CD14-positive monocyte (primary cell): Measurements from ENCODE around the gene JAK2. TPM values are rescaled to one million over a fixed set of nuclear protein-coding genes. Genes with fewer than 3 reads are reported as not detected.

Source experiments
- DNase-seq, 3 donors: peaks; one replicate each; pipeline ENCODE4 v3.0.0-alpha.2; 2011 to 2022
- H2AFZ ChIP-seq: 2 replicates; pipeline ENCODE4 v1.6.0; 2012; ENCODE audit warnings: mild to moderate bottlenecking, low read depth, low read length, inconsistent platforms; ENCODE audit not compliant: insufficient read depth, poor library complexity, severe bottlenecking
- H3K27ac ChIP-seq, 2 donors: 1 replicate in 1 of 2; 2 replicates in 1 of 2; pipeline ENCODE4 v1.5.1; 2012 to 2013; ENCODE audit warnings: low read length in 2 of 2, control low read depth in 1 of 2, inconsistent platforms in 1 of 2, low read depth in 1 of 2, mild to moderate bottlenecking in 1 of 2
- H3K27me3 ChIP-seq, 2 donors: one replicate each; pipeline versions ENCODE4 v1.6.0 to v1.6.1; 2011 to 2013; ENCODE audit warnings: low read length in 2 of 2; ENCODE audit not compliant: control insufficient read depth in 2 of 2, insufficient read depth in 2 of 2
- H3K36me3 ChIP-seq, 2 donors: replicated peaks in 1 of 2; 1 replicate in 1 of 2; 2 replicates in 1 of 2; pipeline versions ENCODE4 v1.5.1 to v1.6.1; 2012 to 2013; ENCODE audit warnings: low read length in 2 of 2, control low read depth in 1 of 2, inconsistent platforms in 1 of 2, mild to moderate bottlenecking in 1 of 2; ENCODE audit not compliant: insufficient read depth in 2 of 2, control insufficient read depth in 1 of 2
- H3K4me1 ChIP-seq, 2 donors: 1 replicate in 1 of 2; 2 replicates in 1 of 2; pipeline versions ENCODE4 v1.5.1 to v1.6.1; 2012 to 2013; ENCODE audit warnings: low read length in 2 of 2, control low read depth in 1 of 2, inconsistent platforms in 1 of 2, mild to moderate bottlenecking in 1 of 2, moderate library complexity in 1 of 2; ENCODE audit not compliant: insufficient read depth in 2 of 2, control insufficient read depth in 1 of 2
- H3K4me2 ChIP-seq: replicated peaks from 2 replicates; pipeline ENCODE3; 2012; ENCODE audit warnings: low read length, moderate library complexity, mild to moderate bottlenecking; ENCODE audit not compliant: poor library complexity, severe bottlenecking; ENCODE audit errors: extremely low read depth
- H3K4me3 ChIP-seq, 3 experiments: fragments of 200-600 bp in 1 of 3; sonication (generic) in 1 of 3; replicated peaks in 1 of 3; 1 replicate in 2 of 3; 2 replicates in 1 of 3; pipeline ENCODE4 v1.5.1; 2011 to 2013; ENCODE audit warnings: low read length in 3 of 3, mild to moderate bottlenecking in 3 of 3, control low read depth in 2 of 3, low read depth in 2 of 3, inconsistent platforms in 1 of 3, moderate library complexity in 1 of 3
- H3K79me2 ChIP-seq: 2 replicates; pipeline ENCODE4 v1.6.0; 2012; ENCODE audit warnings: mild to moderate bottlenecking, control low read depth, inconsistent platforms, low read length, moderate library complexity; ENCODE audit not compliant: insufficient read depth
- H3K9ac ChIP-seq: 2 replicates; pipeline ENCODE4 v1.6.0; 2017; ENCODE audit warnings: low read length, mild to moderate bottlenecking; ENCODE audit not compliant: insufficient read depth, poor library complexity, severe bottlenecking
- H3K9me3 ChIP-seq, 2 donors: replicated peaks in 1 of 2; 1 replicate in 1 of 2; 2 replicates in 1 of 2; pipeline versions ENCODE4 v1.5.1 to v1.6.1; 2012 to 2013; ENCODE audit warnings: low read length in 2 of 2, control low read depth in 1 of 2; ENCODE audit not compliant: control insufficient read depth in 1 of 2, insufficient read depth in 1 of 2
- H4K20me1 ChIP-seq: 2 replicates; pipeline ENCODE4 v1.6.0; 2012; ENCODE audit warnings: mild to moderate bottlenecking, low read length, control low read depth, moderate library complexity; ENCODE audit not compliant: insufficient read depth
- H3K27ac Mint-ChIP-seq, 7 donors: one replicate each; pipeline ENCODE4 v1.8.0; 2020; ENCODE audit warnings: mild to moderate bottlenecking in 7 of 7, mixed read lengths in 7 of 7, moderate library complexity in 6 of 7, inconsistent platforms in 2 of 7
- H3K27me3 Mint-ChIP-seq, 3 donors: one replicate each; pipeline ENCODE4 v1.8.0; 2021 to 2022; ENCODE audit warnings: low read depth in 3 of 3, mild to moderate bottlenecking in 3 of 3, mixed read lengths in 3 of 3, moderate library complexity in 3 of 3, inconsistent platforms in 1 of 3
- H3K36me3 Mint-ChIP-seq, 2 donors: one replicate each; pipeline ENCODE4 v1.8.0; 2020; ENCODE audit warnings: mixed read lengths in 2 of 2, inconsistent platforms in 1 of 2, mild to moderate bottlenecking in 1 of 2
- H3K4me1 Mint-ChIP-seq: one replicate; pipeline ENCODE4 v1.8.0; 2020; ENCODE audit warnings: mild to moderate bottlenecking, mixed read lengths
- H3K4me3 Mint-ChIP-seq, 2 donors: one replicate each; pipeline ENCODE4 v1.8.0; 2020; ENCODE audit warnings: mild to moderate bottlenecking in 2 of 2, mixed read lengths in 2 of 2, moderate library complexity in 1 of 2
- H3K9me3 Mint-ChIP-seq, 7 donors: one replicate each; pipeline ENCODE4 v1.8.0; 2020 to 2022; ENCODE audit warnings: mixed read lengths in 7 of 7, mild to moderate bottlenecking in 6 of 7, moderate library complexity in 6 of 7, inconsistent platforms in 2 of 7
- WGBS: methylation state at CpG from one replicate; pipeline ENCODE4 v1.1.5; 2013; ENCODE audit warnings: missing lambda C conversion rate; ENCODE audit not compliant: insufficient coverage; 5-methylcytosine and 5-hydroxymethylcytosine counted together
- intact Hi-C, 2 donors: fragments of 100-400 bp; cut with micrococcal nuclease; formaldehyde crosslinking; loops; one replicate each; pipeline versions ENCODE4 v1.15.0 to v1.15.1; 2023
- polyA plus RNA-seq, 3 donors: library from polyadenylated mRNA; depleted of rRNA in 1 of 3; unstranded in 2 of 3; stranded (reverse) in 1 of 3; fragments of 300-500 nt in 2 of 3; fragments of >200 nt in 1 of 3; fragmentation: Illumina TruSeq in 2 of 3; gene quantifications; 1 replicate in 2 of 3; 2 replicates in 1 of 3; pipeline ENCODE4 v1.2.3, GENCODE V29; 2012 to 2021
- TF ChIP-seq, protein P1 (sequence below): fragments of 200-600 bp; IDR thresholded peaks from one replicate; pipeline ENCODE4 v1.8.0; 2022; ENCODE audit warnings: antibody characterized with exemption, mild to moderate bottlenecking

The JAK2 gene
- polyA plus RNA-seq, 3 donors, result 23.5 to 34.7 (median 33.0) TPM

DNA sequence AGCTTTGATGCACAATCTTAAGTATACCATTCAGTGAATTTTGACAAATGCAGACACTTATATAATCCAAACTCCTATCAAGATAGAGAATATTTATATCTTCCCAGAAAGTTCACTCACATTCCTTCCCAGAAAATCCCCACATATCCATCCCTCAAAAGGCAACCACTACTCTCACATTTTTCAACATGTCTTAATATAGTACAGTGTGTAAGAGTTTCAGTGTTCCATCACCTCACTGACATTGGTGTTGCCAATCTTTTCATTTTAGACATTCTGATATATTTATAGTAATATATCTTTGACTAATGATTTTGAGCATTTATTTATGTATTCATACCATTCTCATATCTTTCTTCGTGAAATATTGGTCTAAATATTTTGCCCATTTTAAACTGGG lies 38.1 kb upstream of the JAK2 start:
- no peaks in the 10 kb centered on the region for H3K27me3 Mint-ChIP-seq
- H3K4me1 Mint-ChIP-seq, result peaks cover 32% of the 10 kb centered on the region
- intact Hi-C loops, result no loop called here
- Histone ChIP-seq H3K4me1 (peaks cover 23 to 31% of the 10 kb centered on the region in 2 donors), H3K4me2 (no peak overlapping the region), H3K9me3 (no peaks in the 10 kb centered on the region), H3K4me3 (no peak overlapping the region), H3K27me3 (no peaks in the 10 kb centered on the region), H3K36me3 (no peaks in the 10 kb centered on the region), H3K79me2 (no peaks in the 10 kb centered on the region), H3K27ac (no peak overlapping the region), H4K20me1 (no peaks in the 10 kb centered on the region), H3K9ac (no peak overlapping the region), H2AFZ (no peak overlapping the region)
- peaks cover 1 to 3% of the 10 kb centered on the region in 2 donors for H3K36me3 Mint-ChIP-seq
- H3K27ac Mint-ChIP-seq, result no peak overlapping the region
- no CpG with 5 or more reads among the region's 1 CpG for WGBS
- TF ChIP-seq, protein P1, sequence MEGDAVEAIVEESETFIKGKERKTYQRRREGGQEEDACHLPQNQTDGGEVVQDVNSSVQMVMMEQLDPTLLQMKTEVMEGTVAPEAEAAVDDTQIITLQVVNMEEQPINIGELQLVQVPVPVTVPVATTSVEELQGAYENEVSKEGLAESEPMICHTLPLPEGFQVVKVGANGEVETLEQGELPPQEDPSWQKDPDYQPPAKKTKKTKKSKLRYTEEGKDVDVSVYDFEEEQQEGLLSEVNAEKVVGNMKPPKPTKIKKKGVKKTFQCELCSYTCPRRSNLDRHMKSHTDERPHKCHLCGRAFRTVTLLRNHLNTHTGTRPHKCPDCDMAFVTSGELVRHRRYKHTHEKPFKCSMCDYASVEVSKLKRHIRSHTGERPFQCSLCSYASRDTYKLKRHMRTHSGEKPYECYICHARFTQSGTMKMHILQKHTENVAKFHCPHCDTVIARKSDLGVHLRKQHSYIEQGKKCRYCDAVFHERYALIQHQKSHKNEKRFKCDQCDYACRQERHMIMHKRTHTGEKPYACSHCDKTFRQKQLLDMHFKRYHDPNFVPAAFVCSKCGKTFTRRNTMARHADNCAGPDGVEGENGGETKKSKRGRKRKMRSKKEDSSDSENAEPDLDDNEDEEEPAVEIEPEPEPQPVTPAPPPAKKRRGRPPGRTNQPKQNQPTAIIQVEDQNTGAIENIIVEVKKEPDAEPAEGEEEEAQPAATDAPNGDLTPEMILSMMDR, result no peak
- no peak overlapping the region for H3K4me3 Mint-ChIP-seq
- DNase-seq, result no peak
- peaks cover 0 to 6% (median 1%) of the 10 kb centered on the region in 7 donors for H3K9me3 Mint-ChIP-seq

- intact Hi-C loops, result no loop called here
- Histone ChIP-seq H3K4me2 (no peak overlapping the region), H4K20me1 (no peaks in the 10 kb centered on the region), H2AFZ (no peak overlapping the region), H3K79me2 (no peaks in the 10 kb centered on the region), H3K27me3 (no peaks in the 10 kb centered on the region), H3K9ac (no peak overlapping the region), H3K36me3 (no peaks in the 10 kb centered on the region), H3K9me3 (peaks cover 5 to 17% of the 10 kb centered on the region in 2 donors), H3K4me1 (peaks cover 0 to 8% of the 10 kb centered on the region in 2 donors), H3K27ac (no peak overlapping the region), H3K4me3 (no peak overlapping the region)
- no CpG with 5 or more reads among the region's 2 CpGs for WGBS
- TF ChIP-seq, protein P1, result no peak
- no peak for DNase-seq
- Mint-ChIP-seq H3K27me3 (no peaks in the 10 kb centered on the region), H3K4me3 (no peak overlapping the region), H3K27ac (no peak overlapping the region), H3K9me3 (peaks cover 11 to 20% (median 17%) of the 10 kb centered on the region in 7 donors), H3K36me3 (no peaks in the 10 kb centered on the region), H3K4me1 (peaks cover 8% of the 10 kb centered on the region)
These were observed 29.2 kb upstream of the JAK2 start for GRCh38 chr9:4955836-4956235.
